NCI-H2029 (cell line): ENCODE measurements around the gene C4A.
A peak's percentile ranks its signal among the peaks of the same experiment; 100 is the strongest.
"Not testable (repeated sequence)": the region's sequence is repeated elsewhere in the genome, so short reads cannot be mapped to it uniquely, and the experiment has no call there.

Experiments used
- DNase-seq: peaks from one replicate; lab custom pipeline; 2025; lab: John Stamatoyannopoulos, UW

Gene C4A

GRCh38 chr6:31958741-31959739 is 22.8 kb upstream of the C4A start, which contains the start of the genes NELFE and SKIC2:
TSS of gene NELFE (minus strand) at chr6:31958971. CDS start at chr6:31958446, 525 bp downstream.
TSS of gene SKIC2 (plus strand) at chr6:31959175. CDS start at chr6:31959193, 18 bp downstream.
- DNase-seq = peak; percentile 96

- DNase-seq = no peak
Measured at GRCh38 chr6:31961616-31962015, 20.2 kb upstream of the C4A start.

GRCh38 chr6:31963921-31964320 is 17.9 kb upstream of the C4A start:
- no peak for DNase-seq

- no peak for DNase-seq
Measured at GRCh38 chr6:31965700-31966099, 16.2 kb upstream of the C4A start.

GRCh38 chr6:31966506-31966905 is 15.4 kb upstream of the C4A start:
- DNase-seq = no peak

GRCh38 chr6:31966997-31967925 is 14.6 kb upstream of the C4A start:
- no peak for DNase-seq

GRCh38 chr6:31967926-31968320 is 13.9 kb upstream of the C4A start:
- DNase-seq = no peak

GRCh38 chr6:31968326-31968725 is 13.5 kb upstream of the C4A start:
- DNase-seq = no peak

GRCh38 chr6:31968791-31969711 is 12.8 kb upstream of the C4A start:
- no peak for DNase-seq

- DNase-seq = no peak
Measured at GRCh38 chr6:31969712-31970603, 11.9 kb upstream of the C4A start.

- DNase-seq = peak; percentile 75
Measured at GRCh38 chr6:31970604-31971271, 11.1 kb upstream of the C4A start.

GRCh38 chr6:31971279-31971992 is 10.4 kb upstream of the C4A start:
- no peak for DNase-seq

- DNase-seq = peak; percentile 98
Measured at GRCh38 chr6:31971993-31972708, 9.7 kb upstream of the C4A start, which contains the start of gene DXO. TSS of gene DXO (minus strand) at chr6:31972138. CDS start at chr6:31971675, 463 bp downstream.

- no peak for DNase-seq
Measured at GRCh38 chr6:31972709-31973350, 9.0 kb upstream of the C4A start.

- not testable (repeated sequence) for DNase-seq
Measured at GRCh38 chr6:31976065-31976464, 5.8 kb upstream of the C4A start.

GRCh38 chr6:31977816-31978431 is 3.9 kb upstream of the C4A start:
- no peak for DNase-seq

GRCh38 chr6:31978831-31979230 is 3.0 kb upstream of the C4A start:
- no peak for DNase-seq
